ENCODE results near the gene SLC39A8.

SLC39A8 gene

GRCh38 chr4:102256321-102256720 is 89.0 kb downstream of the SLC39A8 start:
- no peak overlapping the region for H3K9ac ChIP-seq (ENCODE audit: low read length)
- H3K9me3 ChIP-seq (ENCODE audit: insufficient read depth, low read depth, low read length), result no peaks in the 10 kb centered on the region
- no peak overlapping the region for H3K4me3 ChIP-seq (ENCODE audit: low read depth, low read length)
- H3K27me3 ChIP-seq (ENCODE audit: insufficient read depth, low read length), result no peaks in the 10 kb centered on the region
- no peak overlapping the region for H2AK5ac ChIP-seq (ENCODE audit: low read length)
- no peaks in the 10 kb centered on the region for H3K4me1 ChIP-seq (ENCODE audit: control insufficient read depth in 1 of 2, insufficient read depth in 2 of 2, low read length in 2 of 2)
- no peak overlapping the region for H3K14ac ChIP-seq (ENCODE audit: low read length)
- no peaks in the 10 kb centered on the region for H3K79me1 ChIP-seq (ENCODE audit: low read length)
- no CpG with 5 or more reads among the region's 3 CpGs for WGBS (ENCODE audit: extremely low coverage, insufficient coverage, insufficient read length)
- peak in 1 of 2 donors; percentile 62 for DNase-seq
- no peaks in the 10 kb centered on the region for H3K36me3 ChIP-seq (ENCODE audit: control insufficient read depth in 1 of 2, insufficient read depth in 2 of 2, low read length in 2 of 2)
- no peaks in the 10 kb centered on the region for H3K79me2 ChIP-seq (ENCODE audit: control insufficient read depth, insufficient read depth, low read length, poor library complexity)
- H4K91ac ChIP-seq (ENCODE audit: low read depth, low read length), result no peak overlapping the region
- no peak overlapping the region for H2BK5ac ChIP-seq (ENCODE audit: low read depth, low read length, poor library complexity)
- H3K4me2 ChIP-seq (ENCODE audit: low read length), result no peak overlapping the region
- no peak overlapping the region for H2AFZ ChIP-seq (ENCODE audit: insufficient read depth, low read length, poor library complexity)
- no peak overlapping the region for H4K8ac ChIP-seq (ENCODE audit: low read depth, low read length)
- H3K27ac ChIP-seq (ENCODE audit: low read depth, low read length), result no peak overlapping the region
- no peak overlapping the region for H3K23ac ChIP-seq (ENCODE audit: low read length)
- no peak overlapping the region for H4K12ac ChIP-seq (ENCODE audit: low read depth, low read length)
- no peak overlapping the region for H2BK12ac ChIP-seq (ENCODE audit: low read length)
- no peak overlapping the region for H3K4ac ChIP-seq (ENCODE audit: low read depth, low read length)
- no peak overlapping the region for H2BK120ac ChIP-seq (ENCODE audit: insufficient read depth, low read length, poor library complexity)
- no peak overlapping the region for H3K18ac ChIP-seq (ENCODE audit: low read length)

DNA sequence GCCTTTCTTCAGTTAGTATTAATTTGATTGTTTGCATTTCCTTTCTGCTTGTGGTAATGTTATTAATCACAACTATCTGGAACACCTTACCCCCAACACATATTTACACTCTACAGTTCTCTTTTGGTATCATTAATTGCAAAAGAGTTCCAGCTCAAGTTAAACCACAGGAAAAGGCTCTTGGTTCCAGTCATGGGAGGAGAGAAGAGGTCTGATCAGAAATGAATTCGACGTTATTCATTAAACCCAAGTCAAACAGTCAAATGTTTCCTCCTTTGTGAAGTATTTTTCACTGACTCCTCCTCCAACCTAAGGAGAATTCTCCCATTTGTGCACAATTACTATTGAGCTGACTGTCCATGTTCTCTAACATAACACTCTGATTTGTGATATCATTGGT is 91.4 kb downstream of the SLC39A8 start:
- no peak for DNase-seq
- no peak overlapping the region for H3K27ac ChIP-seq (ENCODE audit: low read depth, low read length)
- H3K4me3 ChIP-seq (ENCODE audit: low read depth, low read length), result no peak overlapping the region
- no peak overlapping the region for H3K4me2 ChIP-seq (ENCODE audit: low read length)
- no peaks in the 10 kb centered on the region for H3K27me3 ChIP-seq (ENCODE audit: insufficient read depth, low read length)
- H4K91ac ChIP-seq (ENCODE audit: low read depth, low read length), result no peak overlapping the region
- H3K14ac ChIP-seq (ENCODE audit: low read length), result no peak overlapping the region
- no peaks in the 10 kb centered on the region for H3K79me2 ChIP-seq (ENCODE audit: control insufficient read depth, insufficient read depth, low read length, poor library complexity)
- H3K9ac ChIP-seq (ENCODE audit: low read length), result no peak overlapping the region
- no peaks in the 10 kb centered on the region for H3K79me1 ChIP-seq (ENCODE audit: low read length)
- no peak overlapping the region for H3K23ac ChIP-seq (ENCODE audit: low read length)
- no CpG with 5 or more reads among the region's 2 CpGs for WGBS (ENCODE audit: extremely low coverage, insufficient coverage, insufficient read length)
- no peak overlapping the region for H2AFZ ChIP-seq (ENCODE audit: insufficient read depth, low read length, poor library complexity)
- H2AK5ac ChIP-seq (ENCODE audit: low read length), result no peak overlapping the region
- H3K4ac ChIP-seq (ENCODE audit: low read depth, low read length), result no peak overlapping the region
- no peak overlapping the region for H4K12ac ChIP-seq (ENCODE audit: low read depth, low read length)
- H3K4me1 ChIP-seq (ENCODE audit: control insufficient read depth in 1 of 2, insufficient read depth in 2 of 2, low read length in 2 of 2), result no peaks in the 10 kb centered on the region
- no peak overlapping the region for H2BK120ac ChIP-seq (ENCODE audit: insufficient read depth, low read length, poor library complexity)
- H2BK12ac ChIP-seq (ENCODE audit: low read length), result no peak overlapping the region
- no peaks in the 10 kb centered on the region for H3K36me3 ChIP-seq (ENCODE audit: control insufficient read depth in 1 of 2, insufficient read depth in 2 of 2, low read length in 2 of 2)
- no peak overlapping the region for H2BK5ac ChIP-seq (ENCODE audit: low read depth, low read length, poor library complexity)
- no peak overlapping the region for H3K18ac ChIP-seq (ENCODE audit: low read length)
- no peaks in the 10 kb centered on the region for H3K9me3 ChIP-seq (ENCODE audit: insufficient read depth, low read depth, low read length)
- no peak overlapping the region for H4K8ac ChIP-seq (ENCODE audit: low read depth, low read length)

GRCh38 chr4:102252171-102252570 is 93.1 kb downstream of the SLC39A8 start:
- no CpG with 5 or more reads among the region's 2 CpGs for WGBS (ENCODE audit: extremely low coverage, insufficient coverage, insufficient read length)
- Histone ChIP-seq H3K4me1 (ENCODE audit: control insufficient read depth in 1 of 2, insufficient read depth in 2 of 2, low read length in 2 of 2) (no peaks in the 10 kb centered on the region), H3K79me2 (ENCODE audit: control insufficient read depth, insufficient read depth, low read length, poor library complexity) (no peaks in the 10 kb centered on the region), H4K8ac (ENCODE audit: low read depth, low read length) (no peak overlapping the region), H2BK12ac (ENCODE audit: low read length) (no peak overlapping the region), H3K4me2 (ENCODE audit: low read length) (no peak overlapping the region), H3K79me1 (ENCODE audit: low read length) (no peaks in the 10 kb centered on the region), H3K18ac (ENCODE audit: low read length) (no peak overlapping the region), H4K12ac (ENCODE audit: low read depth, low read length) (no peak overlapping the region), H3K23ac (ENCODE audit: low read length) (no peak overlapping the region), H2AFZ (ENCODE audit: insufficient read depth, low read length, poor library complexity) (no peak overlapping the region), H2BK120ac (ENCODE audit: insufficient read depth, low read length, poor library complexity) (no peak overlapping the region), H4K91ac (ENCODE audit: low read depth, low read length) (no peak overlapping the region), H3K4ac (ENCODE audit: low read depth, low read length) (no peak overlapping the region), H3K9ac (ENCODE audit: low read length) (no peak overlapping the region), H3K9me3 (ENCODE audit: insufficient read depth, low read depth, low read length) (no peaks in the 10 kb centered on the region), H2BK5ac (ENCODE audit: low read depth, low read length, poor library complexity) (no peak overlapping the region), H3K14ac (ENCODE audit: low read length) (no peak overlapping the region), H3K27me3 (ENCODE audit: insufficient read depth, low read length) (no peaks in the 10 kb centered on the region), H3K4me3 (ENCODE audit: low read depth, low read length) (no peak overlapping the region), H2AK5ac (ENCODE audit: low read length) (no peak overlapping the region), H3K36me3 (ENCODE audit: control insufficient read depth in 1 of 2, insufficient read depth in 2 of 2, low read length in 2 of 2) (no peaks in the 10 kb centered on the region), H3K27ac (ENCODE audit: low read depth, low read length) (no peak overlapping the region)
- DNase-seq, result no peak

DNA sequence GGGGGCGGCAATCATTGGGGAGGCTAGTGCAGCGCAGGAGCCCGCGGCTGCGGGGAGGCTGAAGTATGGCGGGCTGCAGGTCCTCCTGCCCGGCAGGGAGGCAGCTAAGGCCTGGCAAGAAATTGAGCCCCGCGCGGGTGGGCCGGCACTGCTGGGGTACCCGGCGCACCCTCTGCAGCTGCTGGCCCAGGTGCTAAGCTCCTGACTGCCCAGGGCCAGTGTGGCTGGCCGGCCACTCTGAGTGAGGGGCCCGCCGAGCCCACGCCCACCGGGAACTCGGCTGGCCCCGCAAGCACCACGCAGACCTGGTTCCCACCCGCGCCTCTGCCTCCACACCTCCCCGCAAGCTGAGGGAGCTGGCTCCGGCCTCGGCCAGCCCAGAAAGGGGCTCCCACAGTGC is 94.9 kb downstream of the SLC39A8 start:
- Histone ChIP-seq H4K91ac (ENCODE audit: low read depth, low read length) (no peak overlapping the region), H4K12ac (ENCODE audit: low read depth, low read length) (no peak overlapping the region), H3K79me1 (ENCODE audit: low read length) (no peaks in the 10 kb centered on the region), H2BK5ac (ENCODE audit: low read depth, low read length, poor library complexity) (no peak overlapping the region), H3K79me2 (ENCODE audit: control insufficient read depth, insufficient read depth, low read length, poor library complexity) (no peaks in the 10 kb centered on the region), H3K23ac (ENCODE audit: low read length) (no peak overlapping the region), H2BK120ac (ENCODE audit: insufficient read depth, low read length, poor library complexity) (no peak overlapping the region), H3K4me3 (ENCODE audit: low read depth, low read length) (no peak overlapping the region), H3K27ac (ENCODE audit: low read depth, low read length) (no peak overlapping the region), H2BK12ac (ENCODE audit: low read length) (no peak overlapping the region), H3K14ac (ENCODE audit: low read length) (no peak overlapping the region), H3K18ac (ENCODE audit: low read length) (no peak overlapping the region), H4K8ac (ENCODE audit: low read depth, low read length) (no peak overlapping the region), H2AFZ (ENCODE audit: insufficient read depth, low read length, poor library complexity) (no peak overlapping the region), H3K36me3 (ENCODE audit: control insufficient read depth in 1 of 2, insufficient read depth in 2 of 2, low read length in 2 of 2) (no peaks in the 10 kb centered on the region), H3K27me3 (ENCODE audit: insufficient read depth, low read length) (no peaks in the 10 kb centered on the region), H2AK5ac (ENCODE audit: low read length) (no peak overlapping the region), H3K9ac (ENCODE audit: low read length) (no peak overlapping the region), H3K4me1 (ENCODE audit: control insufficient read depth in 1 of 2, insufficient read depth in 2 of 2, low read length in 2 of 2) (no peaks in the 10 kb centered on the region), H3K9me3 (ENCODE audit: insufficient read depth, low read depth, low read length) (no peaks in the 10 kb centered on the region), H3K4ac (ENCODE audit: low read depth, low read length) (no peak overlapping the region), H3K4me2 (ENCODE audit: low read length) (no peak overlapping the region)
- WGBS (ENCODE audit: extremely low coverage, insufficient coverage, insufficient read length), result no CpG with 5 or more reads among the region's 26 CpGs
- DNase-seq, result no peak
